ENCODE results near the gene EOGT.

- TF ChIP-seq CTCF (conservative IDR thresholded peaks at IDR 0.05 in 1 of 2, IDR thresholded peaks at IDR 0.05 in 1 of 2; ENCODE audit: extremely low read depth in 1 of 2, insufficient read depth in 1 of 2, low read depth in 1 of 2, low read length in 2 of 2) (no peak), EZH2 (IDR thresholded peaks at IDR 0.05; ENCODE audit: borderline replicate concordance, low read length) (no peak)
Observed at GRCh38 chr3:68943753-68944500, 69.6 kb downstream of the EOGT start.

Data from mammary epithelial cell (primary cell).